Measurements from ENCODE around the gene PWWP2B. TPM values are rescaled to one million over a fixed set of nuclear protein-coding genes. Genes with fewer than 3 reads are reported as not detected.

Gene PWWP2B
- total RNA-seq, 8 experiments from 2014 or later, result 4.6 to 12.7 (median 8.9) TPM

DNA sequence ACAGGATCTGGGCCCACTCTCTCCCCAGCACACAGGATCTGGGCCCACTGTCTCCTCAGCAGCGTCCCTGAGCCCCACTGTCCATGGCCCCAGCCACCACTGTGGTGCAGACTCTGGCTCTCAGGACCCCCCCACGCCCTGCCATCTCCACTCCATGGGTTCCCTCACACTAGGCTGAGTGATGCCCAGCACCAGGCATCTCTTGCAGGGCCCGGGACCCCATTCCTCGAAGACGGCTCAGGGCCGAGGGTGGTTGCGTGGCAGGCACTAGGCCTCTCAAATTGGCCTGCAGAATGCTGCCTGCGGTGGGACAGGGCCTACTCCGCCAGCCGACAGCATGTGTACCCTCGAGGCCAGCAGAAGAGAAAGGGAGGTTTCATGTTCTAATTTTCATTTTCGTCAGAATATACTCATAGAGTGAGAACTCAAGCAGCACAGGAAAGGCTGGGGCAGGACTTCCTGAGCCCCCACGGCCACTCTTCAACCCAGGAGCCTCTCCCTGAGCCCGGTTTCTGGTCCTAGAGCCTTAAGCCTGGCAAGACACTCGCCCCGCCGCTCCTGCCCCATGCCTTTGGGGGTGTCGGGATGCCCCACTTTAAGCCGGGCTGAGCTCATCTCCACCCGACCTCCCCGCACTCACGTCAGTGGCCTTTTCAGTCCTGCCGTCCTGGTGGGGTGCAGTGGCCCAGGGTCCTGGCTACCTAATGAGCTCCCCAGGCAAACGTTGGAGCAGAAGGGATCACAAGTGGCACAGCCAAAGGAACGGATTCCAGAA, 44.0 kb downstream of the PWWP2B start:
- Histone ChIP-seq H3K4me1 (replicated peaks in 1 of 2) (peaks cover 29% of the 10 kb centered on the region in 2 donors), H3K4me3 (no peak overlapping the region), H3K27ac (no peak overlapping the region)
- WGBS, 10 experiments, result 40 to 100% (median 75%) methylated on average over 1 to 7 of the region's 25 CpGs; no CpG with 5 or more reads in 2 of the 10 experiments
- no peak for ATAC-seq (replicated peaks in 6 of 8)
- in situ Hi-C loops (cut with MboI; ENCODE audit: low pct_unique_long_range_greater_than_20kb in 2 of 9, low sequenced_read_pairs in 9 of 9, unreplicated experiment in 9 of 9), result loop anchor here in 1 of 9 experiments (10.0 kb wide), 1 partner anchor 46 kb away; the partner anchor contains the start of gene PWWP2B

DNA sequence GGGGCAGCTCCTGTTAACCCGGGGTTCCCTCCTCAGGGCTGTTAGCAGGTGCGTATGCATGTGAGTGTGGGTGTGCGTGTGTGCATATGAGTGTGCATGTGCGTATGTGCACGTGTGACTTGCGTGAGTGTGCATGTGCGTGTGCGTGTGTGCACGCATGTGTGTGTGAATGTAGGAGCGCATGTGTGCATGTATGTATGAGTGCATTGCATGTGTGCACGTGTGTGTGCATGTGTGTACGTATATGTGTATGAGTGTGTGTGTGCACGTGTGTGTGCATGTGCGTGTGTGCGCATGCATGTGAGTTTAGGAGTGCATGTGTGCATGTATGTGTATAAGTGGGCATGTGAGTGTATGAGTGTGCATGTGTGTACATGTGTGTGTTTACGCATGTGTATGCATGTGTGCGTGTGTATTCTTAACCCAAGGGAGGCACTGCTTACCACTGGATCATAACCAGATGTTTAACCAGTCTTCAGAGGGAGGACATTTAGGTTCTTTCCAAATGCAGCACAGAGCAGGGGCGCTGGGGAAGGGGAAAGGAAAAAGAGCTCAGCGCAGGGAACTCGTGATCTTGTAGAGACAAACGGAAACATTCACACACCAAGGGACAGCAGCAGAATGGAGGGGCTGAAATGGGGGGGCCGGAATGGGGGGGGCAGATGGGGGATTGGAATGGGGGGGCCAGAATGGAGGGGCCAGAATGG, 45.0 kb downstream of the PWWP2B start:
- ATAC-seq (replicated peaks in 6 of 8), result no peak
- H3K27ac ChIP-seq, result no peak overlapping the region
- 84 to 100% (median 93%) methylated on average over 3 to 10 of the region's 22 CpGs; no CpG with 5 or more reads in 3 of the 10 experiments for WGBS, 10 experiments
- no peak overlapping the region for H3K4me3 ChIP-seq
- H3K4me1 ChIP-seq (replicated peaks in 1 of 2), result peaks cover 39% of the 10 kb centered on the region in 2 donors
- in situ Hi-C loops (cut with MboI; ENCODE audit: low pct_unique_long_range_greater_than_20kb in 2 of 9, low sequenced_read_pairs in 9 of 9, unreplicated experiment in 9 of 9), result loop anchor here in 1 of 9 experiments (10.0 kb wide), 1 partner anchor 47 kb away; the partner anchor contains the start of gene PWWP2B

DNA sequence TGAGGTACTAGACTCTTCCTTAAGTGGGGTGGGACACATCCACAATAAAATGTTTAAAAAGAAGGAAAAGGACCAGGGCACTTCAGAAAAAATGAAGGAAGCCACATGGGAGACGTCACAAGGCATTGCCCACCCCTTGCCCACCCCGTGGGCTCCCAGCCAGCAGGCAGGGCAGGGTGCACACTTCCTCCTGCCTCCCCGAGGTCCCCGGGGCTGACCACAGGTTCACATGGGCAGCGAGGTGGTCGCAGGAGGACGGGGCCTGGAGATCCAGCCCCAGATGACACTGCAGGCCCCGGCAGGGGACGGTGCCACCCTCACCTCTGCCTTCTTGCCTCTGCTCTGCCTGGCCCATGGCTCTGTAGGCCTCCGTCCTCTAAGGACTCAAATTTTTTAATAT, 45.6 kb downstream of the PWWP2B start:
- Histone ChIP-seq H3K4me3 (no peak overlapping the region), H3K27ac (no peak overlapping the region), H3K4me1 (replicated peaks in 1 of 2) (peaks cover 45 to 46% of the 10 kb centered on the region in 2 donors)
- ATAC-seq (replicated peaks in 6 of 8), result no peak
- WGBS, 10 experiments, result 100% methylated on average over 1 to 3 of the region's 10 CpGs; no CpG with 5 or more reads in 8 of the 10 experiments
- in situ Hi-C loops (cut with MboI; ENCODE audit: low pct_unique_long_range_greater_than_20kb in 2 of 9, low sequenced_read_pairs in 9 of 9, unreplicated experiment in 9 of 9), result loop anchor here in 1 of 9 experiments (10.0 kb wide), 1 partner anchor 48 kb away; the partner anchor contains the start of gene PWWP2B

DNA sequence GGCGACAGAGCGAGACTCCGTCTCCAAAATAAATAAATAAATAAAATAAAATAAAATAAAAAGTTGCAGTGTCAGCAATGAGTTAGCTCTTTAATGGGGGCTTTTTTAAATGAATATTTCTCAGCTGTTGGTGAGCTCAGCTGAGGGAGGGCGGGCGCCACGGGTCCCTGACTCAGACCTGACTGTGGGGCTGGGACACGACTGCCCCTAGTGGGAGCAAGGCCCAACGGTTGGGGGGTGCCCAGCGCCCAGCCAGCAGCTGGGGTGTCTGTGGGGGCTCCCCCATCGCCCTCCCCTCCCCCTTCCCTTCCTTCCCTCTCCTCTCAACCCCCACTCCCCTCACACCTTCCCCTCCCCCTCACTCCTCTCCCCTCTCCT, 46.6 kb downstream of the PWWP2B start:
- Histone ChIP-seq H3K4me3 (no peak overlapping the region), H3K27ac (no peak overlapping the region), H3K4me1 (replicated peaks in 1 of 2) (peaks cover 53% of the 10 kb centered on the region in 2 donors)
- in situ Hi-C loops (cut with MboI; ENCODE audit: low pct_unique_long_range_greater_than_20kb in 2 of 9, low sequenced_read_pairs in 9 of 9, unreplicated experiment in 9 of 9), result loop anchor here in 1 of 9 experiments (10.0 kb wide), 1 partner anchor 49 kb away; the partner anchor contains the start of gene PWWP2B
- peak in 7 of 8 experiments; percentile 27 to 86 (median 47) for ATAC-seq (replicated peaks in 6 of 8)
- WGBS, 10 experiments, result 93% methylated on average over 3 of the region's 10 CpGs; no CpG with 5 or more reads in 9 of the 10 experiments

DNA sequence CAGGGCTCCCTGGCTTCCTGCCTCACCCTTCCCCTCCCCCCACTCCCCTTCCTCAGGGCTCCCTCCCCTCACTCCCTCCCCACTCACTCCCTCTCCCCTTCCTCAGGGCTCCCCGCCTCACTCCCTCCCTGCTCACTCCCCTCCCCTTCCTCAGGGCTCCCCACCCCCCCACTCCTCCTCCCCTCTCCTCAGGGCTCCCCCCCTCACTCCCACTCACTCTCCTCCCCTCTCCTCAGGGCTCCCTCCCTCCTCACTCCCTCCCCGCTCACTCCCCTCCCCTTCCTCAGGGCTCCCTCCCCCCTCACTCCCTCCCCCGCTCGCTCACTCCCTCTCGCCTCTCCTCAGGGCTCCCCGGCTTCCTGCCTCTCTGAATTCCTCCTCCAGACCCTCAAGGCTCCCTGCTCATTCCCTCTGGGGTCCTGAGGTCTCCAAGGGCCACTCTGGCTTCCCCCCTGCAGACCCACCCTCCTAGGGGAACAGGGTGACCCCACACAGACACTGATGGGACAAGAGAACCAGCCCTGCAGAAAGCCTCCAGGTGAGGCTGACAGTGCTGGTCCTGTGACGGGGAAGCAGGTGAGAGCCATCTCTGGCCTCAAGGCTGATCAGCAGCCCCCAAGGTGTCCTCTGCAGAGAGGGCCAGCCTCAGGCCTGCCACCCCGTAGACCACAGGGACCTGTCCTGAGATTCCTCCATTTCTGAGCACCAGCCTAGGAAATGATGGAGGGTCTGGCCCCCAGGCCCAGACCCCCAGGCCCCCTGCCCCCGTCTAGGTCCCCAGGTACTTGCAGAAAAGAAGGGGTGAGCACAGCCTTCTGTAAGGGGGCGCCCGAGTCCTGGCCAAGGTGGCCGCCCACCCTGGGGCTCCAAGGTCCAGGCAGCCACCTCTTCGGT, 47.2 kb downstream of the PWWP2B start:
- Histone ChIP-seq H3K4me3 (no peak overlapping the region), H3K4me1 (replicated peaks in 1 of 2) (peaks cover 50 to 51% of the 10 kb centered on the region in 2 donors), H3K27ac (peak overlapping the region; percentile 67 to 80)
- in situ Hi-C loops (cut with MboI; ENCODE audit: low pct_unique_long_range_greater_than_20kb in 2 of 9, low sequenced_read_pairs in 9 of 9, unreplicated experiment in 9 of 9), result loop anchor here in 1 of 9 experiments (10.0 kb wide), 1 partner anchor 49 kb away; the partner anchor contains the start of gene PWWP2B
- peak in 5 of 8 experiments; percentile 25 to 62 (median 50) for ATAC-seq (replicated peaks in 6 of 8)
- WGBS, 10 experiments, result no CpG with 5 or more reads among the region's 13 CpGs

DNA sequence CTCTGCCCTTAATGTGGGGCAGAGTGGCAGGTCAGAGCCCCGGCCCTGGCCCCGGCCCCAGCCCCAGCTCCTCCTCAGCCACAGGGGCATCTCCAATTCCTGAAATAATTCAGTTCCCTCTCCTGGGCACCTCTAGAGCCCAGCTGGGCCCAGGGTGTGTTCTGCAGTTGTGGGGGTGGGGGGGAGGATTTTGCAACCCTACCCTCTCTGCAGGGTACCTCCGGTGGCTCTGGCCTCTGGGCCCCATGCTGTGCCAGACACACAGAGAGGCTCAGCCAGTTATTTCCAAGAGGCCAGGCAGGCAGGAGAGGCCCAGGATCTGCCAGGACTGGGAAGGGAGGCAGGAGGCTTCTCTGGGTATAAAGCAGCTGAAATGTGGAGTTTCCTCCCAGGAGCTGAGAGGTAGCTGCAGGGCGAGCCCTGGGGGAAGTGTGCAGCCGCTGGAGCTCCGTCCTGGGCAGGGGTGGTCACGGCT, 47.9 kb downstream of the PWWP2B start:
- Histone ChIP-seq H3K27ac (peak overlapping the region; percentile 67 to 80), H3K4me1 (replicated peaks in 1 of 2) (peaks cover 50 to 56% of the 10 kb centered on the region in 2 donors), H3K4me3 (no peak overlapping the region)
- in situ Hi-C loops (cut with MboI; ENCODE audit: low pct_unique_long_range_greater_than_20kb in 2 of 9, low sequenced_read_pairs in 9 of 9, unreplicated experiment in 9 of 9), result loop anchor here in 1 of 9 experiments (10.0 kb wide), 1 partner anchor 50 kb away; the partner anchor contains the start of gene PWWP2B
- ATAC-seq (replicated peaks in 6 of 8), result peak in 1 of 8 experiments; percentile 4
- WGBS, 10 experiments, result 85 to 100% (median 100%) methylated on average over 1 to 4 of the region's 7 CpGs; no CpG with 5 or more reads in 7 of the 10 experiments

DNA sequence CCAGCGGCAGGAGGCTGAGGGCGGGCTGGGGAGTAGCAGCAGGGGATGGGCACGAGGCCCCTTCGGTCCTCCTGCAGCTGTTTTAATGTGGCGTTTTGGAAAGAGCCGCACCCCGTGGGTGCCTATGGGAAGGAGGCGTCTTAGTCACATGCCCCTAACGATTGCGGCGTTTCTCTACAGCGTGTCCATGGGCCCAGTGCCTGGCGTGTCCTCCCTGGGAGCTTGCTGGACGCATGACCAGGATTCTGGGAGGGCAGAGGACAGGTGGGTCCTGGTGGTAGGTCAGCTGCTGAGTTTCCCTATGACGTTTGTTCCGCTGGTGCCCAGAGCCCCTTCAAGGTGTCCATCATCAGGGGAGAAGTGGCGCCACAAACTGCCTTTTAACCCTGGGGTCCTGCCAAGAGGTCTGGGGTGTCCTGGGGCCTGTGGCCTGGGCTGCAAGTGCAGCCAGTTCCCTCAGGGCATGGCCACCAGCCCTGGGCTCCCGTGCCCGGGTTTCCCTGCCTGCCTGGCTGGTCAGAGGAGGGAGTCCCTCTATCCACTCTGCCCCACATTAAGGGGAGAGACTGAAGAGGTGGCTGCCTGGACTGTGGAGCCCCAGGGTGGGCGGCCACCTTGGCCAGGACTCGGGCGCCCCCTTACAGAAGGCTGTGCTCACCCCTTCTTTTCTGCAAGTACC, 48.7 kb downstream of the PWWP2B start:
- peaks cover 50 to 59% of the 10 kb centered on the region in 2 donors for H3K4me1 ChIP-seq (replicated peaks in 1 of 2)
- no peak for ATAC-seq (replicated peaks in 6 of 8)
- H3K4me3 ChIP-seq, result no peak overlapping the region
- WGBS, 10 experiments, result 80 to 100% (median 86%) methylated on average over 1 to 13 of the region's 22 CpGs; no CpG with 5 or more reads in 5 of the 10 experiments
- in situ Hi-C loops (cut with MboI; ENCODE audit: low pct_unique_long_range_greater_than_20kb in 2 of 9, low sequenced_read_pairs in 9 of 9, unreplicated experiment in 9 of 9), result loop anchor here in 1 of 9 experiments (10.0 kb wide), 1 partner anchor 51 kb away; the partner anchor contains the start of gene PWWP2B
- H3K27ac ChIP-seq, result peak overlapping the region in 1 of 2 donors; percentile 76

DNA sequence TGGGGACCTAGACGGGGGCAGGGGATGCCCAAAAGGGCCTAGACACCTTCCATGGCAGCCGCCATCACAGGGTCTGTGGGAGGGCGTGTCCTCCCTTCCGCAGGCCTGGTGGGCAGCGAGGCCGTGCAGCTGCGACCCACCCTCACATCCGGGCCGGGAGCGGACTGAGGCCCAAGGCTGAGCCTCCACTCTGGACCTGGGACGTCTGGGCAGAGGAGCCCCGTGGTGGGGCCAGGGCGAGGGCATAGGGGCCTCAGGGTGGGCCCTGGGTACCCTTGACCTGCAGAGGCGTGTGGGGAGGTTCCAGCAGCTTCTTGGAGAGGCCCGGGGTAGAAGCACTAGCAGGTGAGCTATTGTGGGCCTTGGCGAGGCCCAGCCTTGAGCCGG, 49.2 kb downstream of the PWWP2B start:
- Histone ChIP-seq H3K27ac (peak overlapping the region; percentile 24 to 76), H3K4me3 (no peak overlapping the region), H3K4me1 (replicated peaks in 1 of 2) (peaks cover 50 to 64% of the 10 kb centered on the region in 2 donors)
- ATAC-seq (replicated peaks in 6 of 8), result no peak
- WGBS, 10 experiments, result no CpG with 5 or more reads among the region's 17 CpGs
- in situ Hi-C loops (cut with MboI; ENCODE audit: low pct_unique_long_range_greater_than_20kb in 2 of 9, low sequenced_read_pairs in 9 of 9, unreplicated experiment in 9 of 9), result loop anchor here in 1 of 9 experiments (10.0 kb wide), 1 partner anchor 51 kb away; the partner anchor contains the start of gene PWWP2B

DNA sequence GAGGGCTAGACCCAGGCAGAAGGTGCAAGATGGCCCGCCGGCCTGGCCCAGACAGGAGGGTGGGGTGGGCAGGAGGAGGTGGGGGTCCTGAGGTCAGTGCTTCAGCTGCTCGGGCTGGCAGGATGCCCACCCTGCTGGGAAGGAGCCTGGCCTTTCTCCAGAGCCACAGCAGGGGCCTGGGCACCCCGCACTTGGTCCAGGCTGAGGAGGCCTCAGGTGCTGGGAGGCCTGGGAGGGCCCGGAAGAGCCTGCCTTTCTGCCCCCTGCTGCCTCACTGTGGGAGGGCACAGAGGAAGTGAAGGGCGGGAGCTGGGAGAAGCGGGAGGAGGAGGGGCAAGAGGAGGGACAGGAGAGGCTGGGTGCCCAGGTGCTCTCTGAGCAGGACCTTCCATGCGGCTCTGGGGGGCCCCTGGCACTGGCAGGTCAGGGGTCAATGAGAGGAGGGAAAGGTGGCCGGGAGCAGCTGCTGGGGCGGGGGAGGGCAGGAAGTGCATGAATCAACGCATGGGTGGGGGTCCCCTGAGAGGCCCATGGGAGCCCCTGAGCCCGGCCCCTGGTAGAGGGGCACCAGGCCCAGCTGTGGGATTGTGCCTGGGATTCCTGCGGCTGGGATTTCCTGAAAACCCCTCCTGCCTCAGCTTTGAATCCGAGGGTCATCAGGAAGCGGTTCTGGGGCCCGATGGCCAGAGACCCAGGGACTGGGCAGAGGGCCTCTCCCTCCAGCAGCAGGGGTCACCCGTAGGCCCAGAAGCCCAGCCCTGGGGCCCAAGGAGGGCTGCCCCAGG, 49.9 kb downstream of the PWWP2B start:
- Histone ChIP-seq H3K4me3 (no peak overlapping the region), H3K27ac (peak overlapping the region; percentile 24 to 76), H3K4me1 (replicated peaks in 1 of 2) (peaks cover 50 to 66% of the 10 kb centered on the region in 2 donors)
- ATAC-seq (replicated peaks in 6 of 8), result peak; percentile 18 to 80 (median 56)
- in situ Hi-C loops (cut with MboI; ENCODE audit: low pct_unique_long_range_greater_than_20kb in 2 of 9, low sequenced_read_pairs in 9 of 9, unreplicated experiment in 9 of 9), result loop anchor here in 1 of 9 experiments (10.0 kb wide), 1 partner anchor 52 kb away; the partner anchor contains the start of gene PWWP2B
- 40 to 87% methylated on average over 1 to 3 of the region's 17 CpGs; no CpG with 5 or more reads in 8 of the 10 experiments for WGBS, 10 experiments

DNA sequence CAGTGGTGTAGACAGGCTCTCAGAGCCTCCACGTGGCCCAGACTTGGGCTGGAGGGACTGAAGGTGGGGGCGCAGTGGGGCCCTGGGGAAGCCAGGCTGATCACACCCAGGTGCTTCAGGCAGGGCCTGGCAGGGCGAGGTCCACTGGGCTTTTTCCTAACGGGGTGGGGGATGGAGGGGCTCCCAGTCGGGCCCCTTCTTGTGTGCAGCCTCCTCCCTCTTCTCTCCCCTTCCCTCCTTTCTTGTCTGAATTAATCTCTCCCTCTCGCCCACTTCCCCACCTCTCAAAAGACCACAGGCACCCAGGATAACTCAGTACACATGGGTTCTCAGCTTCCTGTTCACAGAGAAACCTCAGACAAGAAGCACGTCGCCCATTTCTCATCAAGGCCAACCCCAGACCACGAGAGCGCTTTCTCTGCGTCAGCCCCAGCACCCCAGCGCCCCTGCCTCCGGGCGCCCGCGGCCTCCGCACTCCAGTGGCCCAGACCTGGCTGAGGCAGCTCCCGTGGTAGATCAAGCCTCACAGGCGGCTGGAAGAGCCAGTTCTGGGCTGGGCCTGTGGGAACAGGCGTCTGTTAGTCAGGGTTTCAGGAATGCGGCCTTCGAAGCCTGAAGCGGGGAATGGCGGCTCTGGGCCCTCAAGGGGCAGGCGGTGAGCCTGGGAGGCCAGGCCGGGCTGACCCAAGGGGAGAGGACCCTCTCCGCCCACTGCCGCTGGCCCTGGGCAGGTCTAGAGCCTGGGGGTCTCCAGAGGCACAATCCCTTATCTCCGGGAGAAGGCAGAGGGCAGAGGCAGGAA, 50.6 kb downstream of the PWWP2B start:
- Histone ChIP-seq H3K4me3 (no peak overlapping the region), H3K4me1 (replicated peaks in 1 of 2) (peaks cover 50 to 69% of the 10 kb centered on the region in 2 donors), H3K27ac (peak overlapping the region; percentile 6 to 76)
- 17 to 89% (median 61%) methylated on average over 2 to 14 of the region's 29 CpGs; no CpG with 5 or more reads in 6 of the 10 experiments for WGBS, 10 experiments
- in situ Hi-C loops (cut with MboI; ENCODE audit: low pct_unique_long_range_greater_than_20kb in 2 of 9, low sequenced_read_pairs in 9 of 9, unreplicated experiment in 9 of 9), result loop anchor here in 1 of 9 experiments (10.0 kb wide), 1 partner anchor 53 kb away; the partner anchor contains the start of gene PWWP2B
- peak in 4 of 8 experiments; percentile 2 to 53 (median 8) for ATAC-seq (replicated peaks in 6 of 8)
